HG03575 (cell line): Measurements from ENCODE around the gene ZNF362.

Experiments
- ATAC-seq: cut with Tn5 transposase; IDR thresholded peaks from one replicate; pipeline ENCODE4 v1.9.1; 2021; ENCODE audit not compliant: unreplicated experiment, insufficient number of reproducible peaks, low FRiP score; ENCODE audit errors: extremely low read depth

ZNF362 gene

GRCh38 chr1:33241866-33242265, 14.4 kb upstream of the ZNF362 start:
- no peak for ATAC-seq

DNA sequence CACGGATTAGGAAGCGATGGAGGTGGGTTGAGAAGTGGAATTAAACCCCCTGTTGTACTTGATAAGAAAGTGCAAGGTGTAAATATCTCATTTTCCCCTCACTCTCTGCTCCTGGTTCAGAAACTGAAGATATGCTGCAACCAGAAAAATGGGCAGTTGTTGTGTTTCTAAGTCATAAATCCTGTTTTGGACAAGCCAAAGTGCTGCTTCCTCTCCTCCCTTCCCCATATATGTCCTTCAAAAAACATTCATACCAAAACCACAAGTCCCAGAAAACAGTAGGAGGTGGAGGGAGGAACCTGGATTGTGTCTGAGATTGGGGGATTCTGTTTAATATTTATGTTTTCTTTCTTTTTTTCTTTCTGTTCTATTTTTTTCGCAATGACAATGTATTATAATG, 13.6 kb upstream of the ZNF362 start:
- ATAC-seq: no peak

- no peak for ATAC-seq
Measured at GRCh38 chr1:33244143-33244808, 12.0 kb upstream of the ZNF362 start.

- no peak for ATAC-seq
Measured at GRCh38 chr1:33244809-33245186, 11.5 kb upstream of the ZNF362 start.

DNA sequence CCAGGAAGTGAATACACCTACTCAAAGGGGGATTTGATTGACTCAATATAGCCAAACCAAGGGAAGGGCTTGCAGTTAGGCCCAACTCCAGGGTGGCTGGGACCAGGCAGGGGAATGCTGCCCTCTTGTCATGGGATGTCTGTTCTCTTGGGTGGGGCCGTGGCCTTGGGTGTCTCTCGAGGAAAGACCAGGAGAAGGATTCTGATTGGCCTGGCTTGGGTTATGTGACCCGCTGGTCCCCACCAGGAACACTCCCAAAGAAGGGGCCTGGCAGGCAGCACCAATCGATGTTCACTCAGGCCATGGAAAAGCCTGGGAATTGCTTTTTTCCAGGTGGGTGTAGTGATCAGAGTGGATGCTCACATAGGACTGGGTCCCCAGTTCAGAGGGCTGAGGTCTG, 10.1 kb upstream of the ZNF362 start:
- ATAC-seq: no peak

GRCh38 chr1:33247545-33247944, 8.7 kb upstream of the ZNF362 start:
- no peak for ATAC-seq

GRCh38 chr1:33248244-33248643, 8.0 kb upstream of the ZNF362 start:
- ATAC-seq: no peak

- no peak for ATAC-seq
Measured at GRCh38 chr1:33249422-33249821, 6.9 kb upstream of the ZNF362 start.

GRCh38 chr1:33250217-33250616, 6.1 kb upstream of the ZNF362 start:
- ATAC-seq: no peak

GRCh38 chr1:33250724-33251123, 5.6 kb upstream of the ZNF362 start:
- no peak for ATAC-seq

DNA sequence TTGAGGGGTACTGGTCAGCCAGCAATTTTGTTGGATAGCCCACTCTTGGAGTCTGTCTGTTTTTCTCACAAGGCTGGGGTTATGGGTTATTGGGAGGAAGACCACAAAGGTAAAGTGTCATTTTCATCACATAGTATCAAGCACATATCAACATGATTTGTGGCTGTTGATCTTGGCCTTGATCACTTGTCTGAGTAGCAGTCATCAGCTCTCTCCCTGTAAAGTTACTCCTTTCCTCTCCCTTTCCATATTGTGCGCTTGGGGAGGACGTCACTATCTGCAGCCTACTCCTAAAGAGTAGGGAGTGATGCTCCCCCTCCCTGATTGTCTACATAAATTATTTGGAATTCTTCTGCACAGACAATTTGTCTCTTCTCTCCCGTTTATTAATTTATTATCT, 1.8 kb upstream of the ZNF362 start:
- no peak for ATAC-seq

DNA sequence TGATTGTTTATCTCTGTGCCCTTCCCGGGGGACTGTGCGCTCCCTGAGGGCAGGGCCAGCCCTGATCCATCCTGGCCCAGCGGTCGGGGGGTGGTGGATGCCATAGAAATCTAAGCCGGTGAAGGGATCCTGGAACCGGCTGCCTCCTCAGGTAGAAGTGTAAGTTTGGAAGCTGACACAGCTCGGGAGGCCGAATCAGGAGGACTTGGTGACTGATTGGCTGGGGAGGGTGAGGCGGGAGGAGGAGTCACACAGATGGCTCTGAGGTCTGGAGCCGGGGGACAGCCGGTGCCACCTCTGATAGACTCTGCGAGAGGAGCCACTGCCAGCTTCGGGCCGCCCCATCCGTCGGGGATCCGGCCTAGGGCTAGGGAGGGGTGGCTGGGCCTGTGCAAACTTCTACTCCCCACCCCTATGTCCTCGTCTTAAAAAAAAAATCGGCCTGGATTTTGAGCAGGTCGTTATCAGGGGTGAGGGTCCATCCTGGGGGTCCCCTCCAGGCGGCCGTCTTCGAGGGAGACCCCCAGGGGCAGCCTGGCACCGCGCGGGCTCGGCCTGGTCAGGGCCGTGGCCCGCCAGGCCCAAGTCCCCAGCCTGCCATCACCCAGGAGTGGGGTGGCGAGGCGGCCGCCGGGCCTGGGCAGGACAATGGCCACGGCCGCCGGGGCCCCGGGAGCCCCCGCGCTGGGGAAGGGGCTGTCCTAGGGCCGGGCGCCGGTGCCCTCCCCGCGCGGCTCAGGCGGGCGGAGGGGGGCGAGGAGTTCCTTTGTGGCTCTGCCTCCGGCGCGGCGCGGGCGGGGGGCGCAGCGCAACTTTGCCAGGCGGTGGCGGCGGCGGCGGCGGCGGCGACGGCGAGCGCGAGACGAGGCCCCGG, 708 bp upstream of the ZNF362 start:
- ATAC-seq: no peak

DNA sequence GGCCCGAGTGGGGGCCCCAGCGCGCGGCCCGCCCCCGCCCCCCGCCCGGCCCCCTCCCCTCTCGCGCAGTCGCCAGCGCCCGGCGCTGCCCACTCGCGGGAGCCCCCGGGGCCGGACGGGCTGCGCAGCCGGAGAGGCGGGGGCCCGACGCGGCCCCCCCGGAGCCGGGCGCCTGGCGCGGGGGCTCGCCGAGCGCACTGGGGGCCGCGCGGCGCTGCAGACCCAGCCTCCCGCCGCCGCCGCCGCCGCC, 146 bp upstream of the ZNF362 start:
- ATAC-seq: no peak

DNA sequence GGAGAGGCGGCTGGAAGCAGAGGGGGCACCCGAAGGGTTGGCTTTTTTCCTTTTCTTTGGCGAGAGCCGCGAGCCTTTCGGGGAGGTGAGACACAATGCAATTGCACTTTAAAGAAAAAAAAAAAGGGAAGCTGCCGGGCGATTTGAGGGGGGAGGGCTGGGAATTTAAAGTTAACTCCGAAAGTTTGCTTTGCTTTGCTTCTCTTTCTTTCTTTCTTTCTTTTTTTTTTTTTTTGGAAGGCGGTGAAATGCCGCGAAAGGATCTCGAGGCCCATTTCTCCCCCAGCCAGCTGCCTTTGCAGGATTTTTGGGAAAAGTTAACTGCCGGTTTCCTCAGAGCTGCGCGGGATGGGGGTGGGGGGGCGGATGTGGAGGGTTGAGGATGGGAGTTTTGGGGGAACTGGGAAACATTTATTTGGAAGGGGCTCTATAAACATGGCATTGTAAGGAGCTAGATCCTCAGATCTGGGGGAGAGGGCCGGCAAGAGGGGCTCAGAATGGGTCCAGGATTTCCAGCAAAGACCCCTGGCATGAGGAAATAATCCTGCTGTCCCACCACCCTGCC, 997 bp downstream of the ZNF362 start:
- no peak for ATAC-seq

DNA sequence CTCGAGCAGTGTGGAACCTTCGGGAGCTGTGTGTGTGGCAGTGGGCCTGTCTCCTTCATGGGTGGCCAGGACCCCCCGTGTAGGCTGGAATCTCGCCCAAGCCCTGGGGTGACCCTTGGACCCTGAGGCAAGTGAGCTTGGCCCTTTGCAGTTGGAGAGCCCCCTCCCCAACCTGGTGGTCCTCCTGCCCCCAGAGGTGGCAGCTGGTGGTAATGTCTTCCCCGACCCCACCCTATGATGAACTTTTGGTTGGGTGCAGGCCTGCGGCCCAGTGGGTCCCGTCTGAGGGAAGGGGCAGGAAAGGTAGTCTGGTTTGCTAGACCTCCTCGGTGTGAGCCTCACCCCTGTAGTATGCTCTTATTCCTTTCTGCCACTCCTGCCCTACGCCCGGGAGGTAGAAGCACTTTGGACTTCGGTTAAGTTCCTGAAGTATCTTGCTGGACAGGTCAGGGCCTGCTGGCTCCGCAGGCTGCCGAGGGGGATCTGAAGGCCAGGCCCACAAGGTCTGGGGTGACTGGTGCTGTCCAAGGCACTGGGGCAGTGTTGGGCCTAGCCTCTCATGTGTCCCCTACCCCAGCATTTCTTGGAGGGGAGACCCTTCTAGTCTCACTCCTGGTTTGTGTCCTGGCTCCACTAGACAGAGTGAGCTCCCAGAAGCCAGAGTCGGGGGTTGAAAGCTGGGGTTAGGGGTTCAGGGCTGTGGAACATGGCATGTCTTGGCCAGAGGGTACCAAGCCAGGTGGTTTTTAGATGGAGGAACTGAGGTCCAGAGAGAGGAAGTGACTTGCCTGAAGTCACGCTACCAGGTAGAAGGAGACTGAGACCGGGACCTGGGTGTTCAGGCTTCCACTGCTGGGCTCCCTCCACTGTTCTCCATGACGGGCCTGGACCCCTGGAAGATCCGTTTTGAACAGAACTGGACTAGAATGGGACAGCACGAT, 1.8 kb downstream of the ZNF362 start:
- no peak for ATAC-seq

DNA sequence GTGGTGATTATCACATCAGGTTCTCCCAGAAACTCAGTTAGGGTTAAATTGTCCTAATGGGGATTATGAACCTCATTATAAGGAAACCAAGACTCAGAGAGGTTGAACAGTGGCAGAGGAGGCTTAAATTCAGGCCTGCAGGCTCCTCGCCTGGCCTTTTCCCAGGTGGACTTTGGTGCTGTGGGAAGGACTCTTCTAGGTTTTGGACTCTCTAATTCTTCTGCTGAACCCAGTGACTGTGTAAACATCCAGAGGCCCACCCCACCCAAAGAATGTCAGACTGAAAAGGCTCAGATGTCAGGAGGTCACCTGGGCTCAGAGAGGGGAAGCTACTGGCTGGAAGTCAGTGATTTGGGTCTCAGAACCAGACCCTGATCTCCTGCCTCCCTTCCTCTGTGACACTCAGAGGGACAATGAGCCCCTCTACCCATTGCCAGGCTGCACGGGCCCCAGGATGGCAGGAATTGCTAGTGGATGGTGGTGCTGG, 2.5 kb downstream of the ZNF362 start:
- ATAC-seq: no peak

- no peak for ATAC-seq
Measured at GRCh38 chr1:33259879-33260278, 3.6 kb downstream of the ZNF362 start.

GRCh38 chr1:33260439-33260838, 4.1 kb downstream of the ZNF362 start:
- ATAC-seq: no peak

GRCh38 chr1:33261344-33261743, 5.1 kb downstream of the ZNF362 start:
- no peak for ATAC-seq
